HL-60/S4 treated with retinoic acid at 250 ng/mL for 4 days and 3 days (cell line): ENCODE data around the gene PRODH.
"Not testable (repeated sequence)": the region's sequence is repeated elsewhere in the genome, so short reads cannot be mapped to it uniquely, and the experiment has no call there.

ENCODE experiments used
- in situ Hi-C: fragments of 300-500 bp; cut with MboI; formaldehyde crosslinking; loops from 2 replicates; pipeline ENCODE4 v1.7.0; 2022; ENCODE audit warnings: low sequenced_read_pairs

PRODH gene

GRCh38 chr22:18955696-18956095 is 19.6 kb upstream of the PRODH start:
- in situ Hi-C loops = no loop called here

- in situ Hi-C loops = no loop called here
Observed at GRCh38 chr22:18954990-18955571, 19.0 kb upstream of the PRODH start.

- in situ Hi-C loops = not testable (repeated sequence)
Observed at GRCh38 chr22:18954303-18954989, 18.4 kb upstream of the PRODH start.

GRCh38 chr22:18953128-18953527 is 17.0 kb upstream of the PRODH start:
- in situ Hi-C loops = not testable (repeated sequence)

GRCh38 chr22:18952022-18952421 is 15.9 kb upstream of the PRODH start:
- in situ Hi-C loops = no loop called here

GRCh38 chr22:18950141-18950540 is 14.0 kb upstream of the PRODH start:
- in situ Hi-C loops = no loop called here

GRCh38 chr22:18947905-18948304 is 11.8 kb upstream of the PRODH start:
- in situ Hi-C loops = no loop called here

- in situ Hi-C loops = not testable (repeated sequence)
Observed at GRCh38 chr22:18947105-18947504, 11.0 kb upstream of the PRODH start.

- in situ Hi-C loops = not testable (repeated sequence)
Observed at GRCh38 chr22:18938691-18939090, 2.6 kb upstream of the PRODH start.

GRCh38 chr22:18934688-18935087 is 1.4 kb downstream of the PRODH start:
- in situ Hi-C loops = not testable (repeated sequence)

- in situ Hi-C loops = no loop called here
Observed at GRCh38 chr22:18933914-18934313, 2.2 kb downstream of the PRODH start.

GRCh38 chr22:18931905-18932652 is 4.0 kb downstream of the PRODH start:
- in situ Hi-C loops = no loop called here

GRCh38 chr22:18929459-18929858 is 6.6 kb downstream of the PRODH start:
- in situ Hi-C loops = no loop called here

GRCh38 chr22:18927573-18927972 is 8.5 kb downstream of the PRODH start:
- in situ Hi-C loops = no loop called here

- in situ Hi-C loops = no loop called here
Observed at GRCh38 chr22:18927020-18927419, 9.1 kb downstream of the PRODH start.

- in situ Hi-C loops = no loop called here
Observed at GRCh38 chr22:18925368-18926064, 10.6 kb downstream of the PRODH start.

GRCh38 chr22:18920257-18920902 is 15.7 kb downstream of the PRODH start:
- in situ Hi-C loops = not testable (repeated sequence)

GRCh38 chr22:18917818-18918217 is 18.3 kb downstream of the PRODH start:
- in situ Hi-C loops = not testable (repeated sequence)

- in situ Hi-C loops = not testable (repeated sequence)
Observed at GRCh38 chr22:18915550-18915949, 20.5 kb downstream of the PRODH start.

- in situ Hi-C loops = not testable (repeated sequence)
Observed at GRCh38 chr22:18914558-18914957, 21.5 kb downstream of the PRODH start.
